WTC11 (cell line): ENCODE measurements around the gene WDFY4. TPM values are rescaled to one million over a fixed set of nuclear protein-coding genes. Genes with fewer than 3 reads are reported as not detected.

Source experiments
- ATAC-seq: fragments of 200-7000 bp; cut with Tn5 transposase; 2 replicates; pipeline ENCODE4 v1.10.0; 2021; ENCODE audit warnings: mild to moderate bottlenecking, moderate library complexity
- CTCF ChIA-PET: fragments of 300-600 bp; sonication (Branson Sonifier 250); formaldehyde crosslinking; loops from one replicate; lab custom pipeline; 2021; ENCODE audit warnings: antibody characterized with exemption; lab: Charles Lee
- POLR2A ChIA-PET: fragments of 350-600 bp; sonication (Branson Sonifier 250); formaldehyde crosslinking; loops from one replicate; lab custom pipeline; 2021; ENCODE audit warnings: antibody characterized with exemption; lab: Charles Lee
- DNase-seq: peaks from one replicate; pipeline ENCODE4 v3.0.0; 2021; ENCODE audit warnings: low spot score
- H3K27ac Mint-ChIP-seq: 2 replicates; pipeline ENCODE4 v1.8.0; 2021; ENCODE audit warnings: mixed read lengths
- H3K27me3 Mint-ChIP-seq: 2 replicates; pipeline ENCODE4 v1.8.0; 2021; ENCODE audit warnings: low read depth, mild to moderate bottlenecking, moderate library complexity, mixed read lengths
- H3K36me3 Mint-ChIP-seq: 2 replicates; pipeline ENCODE4 v1.8.0; 2021; ENCODE audit warnings: mixed read lengths
- H3K4me1 Mint-ChIP-seq: 2 replicates; pipeline ENCODE4 v1.8.0; 2022; ENCODE audit warnings: mixed read lengths
- H3K4me3 Mint-ChIP-seq: 2 replicates; pipeline ENCODE4 v1.8.0; 2021; ENCODE audit warnings: mild to moderate bottlenecking, moderate library complexity, mixed read lengths
- H3K9me3 Mint-ChIP-seq: 2 replicates; pipeline ENCODE4 v1.8.0; 2021; ENCODE audit warnings: mixed read lengths
- ETV6 ChIP-seq: sonication (generic); formaldehyde crosslinking; IDR thresholded peaks from 2 replicates; pipeline ENCODE4 v1.8.1; 2022; ENCODE audit warnings: mild to moderate bottlenecking, missing genetic modification reagents
- GRHL2 ChIP-seq: fragments of 250-450 bp; sonication (Bioruptor Pico); IDR thresholded peaks from 2 replicates; pipeline ENCODE4 v1.8.0; 2022; ENCODE audit warnings: mild to moderate bottlenecking, moderate library complexity; ENCODE audit not compliant: insufficient replicate concordance, severe bottlenecking
- JAZF1 ChIP-seq: fragments of 250-450 bp; sonication (Bioruptor Pico); IDR thresholded peaks from 2 replicates; pipeline ENCODE4 v1.9.0; 2021; ENCODE audit warnings: moderate library complexity, mild to moderate bottlenecking, inconsistent platforms
- JUN ChIP-seq: sonication (generic); formaldehyde crosslinking; IDR thresholded peaks from 2 replicates; pipeline ENCODE4 v1.8.0; 2023; ENCODE audit warnings: mild to moderate bottlenecking, missing genetic modification reagents
- SMAD3 ChIP-seq: sonication (generic); formaldehyde crosslinking; IDR thresholded peaks from 2 replicates; pipeline ENCODE4 v1.8.0; 2022; ENCODE audit warnings: missing genetic modification reagents, mild to moderate bottlenecking, borderline replicate concordance
- SMAD4 ChIP-seq: sonication (generic); formaldehyde crosslinking; IDR thresholded peaks from 2 replicates; pipeline ENCODE4 v1.8.0; 2022; ENCODE audit warnings: mild to moderate bottlenecking, missing genetic modification reagents
- TCF7 ChIP-seq: sonication (generic); formaldehyde crosslinking; IDR thresholded peaks from 2 replicates; pipeline ENCODE4 v1.8.0; 2022; ENCODE audit warnings: mild to moderate bottlenecking, low read depth, missing genetic modification reagents, moderate library complexity
- TEAD4 ChIP-seq: sonication (generic); formaldehyde crosslinking; IDR thresholded peaks from 2 replicates; pipeline ENCODE4 v1.8.0; 2022; ENCODE audit warnings: mild to moderate bottlenecking, missing genetic modification reagents
- ZNF121 ChIP-seq: sonication (generic); formaldehyde crosslinking; IDR thresholded peaks from 2 replicates; pipeline ENCODE4 v1.8.0; 2023; ENCODE audit warnings: missing genetic modification reagents
- ZNF138 ChIP-seq: sonication (generic); formaldehyde crosslinking; conservative IDR thresholded peaks from 2 replicates; pipeline ENCODE4 v1.8.1; 2022; ENCODE audit warnings: mild to moderate bottlenecking, moderate library complexity, missing genetic modification reagents
- ZNF317 ChIP-seq: sonication (generic); formaldehyde crosslinking; IDR thresholded peaks from 2 replicates; pipeline ENCODE4 v1.8.1; 2023; ENCODE audit warnings: low read depth, mild to moderate bottlenecking, moderate library complexity, missing genetic modification reagents, borderline replicate concordance
- ZNF416 ChIP-seq: fragments of 250-450 bp; sonication (Bioruptor Pico); IDR thresholded peaks from 2 replicates; pipeline ENCODE4 v1.9.0; 2021; ENCODE audit warnings: mild to moderate bottlenecking, inconsistent platforms
- total RNA-seq: library from RNA; stranded (reverse); gene quantifications from 3 replicates; pipeline ENCODE4 v1.2.3, GENCODE V29; 2021
- TF ChIP-seq, protein P1 (sequence below): sonication (generic); formaldehyde crosslinking; IDR thresholded peaks from 2 replicates; pipeline ENCODE4 v1.8.1; 2023; ENCODE audit warnings: mild to moderate bottlenecking, missing genetic modification reagents
- TF ChIP-seq, protein P2 (sequence below): sonication (generic); formaldehyde crosslinking; IDR thresholded peaks from 2 replicates; pipeline ENCODE4 v1.8.0; 2023; ENCODE audit warnings: mild to moderate bottlenecking, missing genetic modification reagents
- TF ChIP-seq, protein P3 (sequence below): sonication (generic); formaldehyde crosslinking; IDR thresholded peaks from 2 replicates; pipeline ENCODE4 v1.8.0; 2022; ENCODE audit warnings: mild to moderate bottlenecking, missing genetic modification reagents
- TF ChIP-seq, protein P4 (sequence below): fragments of 250-450 bp; sonication (Bioruptor Pico); IDR thresholded peaks from 2 replicates; pipeline ENCODE4 v1.8.0; 2021; ENCODE audit warnings: mild to moderate bottlenecking
- TF ChIP-seq, protein P5 (sequence below): sonication (generic); formaldehyde crosslinking; IDR thresholded peaks from 2 replicates; pipeline ENCODE4 v1.8.0; 2022; ENCODE audit warnings: missing genetic modification reagents
- TF ChIP-seq, protein P6 (sequence below): sonication (generic); formaldehyde crosslinking; IDR thresholded peaks from 2 replicates; pipeline ENCODE4 v1.8.1; 2023; ENCODE audit warnings: mild to moderate bottlenecking, missing genetic modification reagents
- TF ChIP-seq, protein P7 (sequence below): fragments of 200-600 bp; IDR thresholded peaks from 2 replicates; pipeline ENCODE4 v1.8.0; 2022; ENCODE audit warnings: antibody characterized with exemption

WDFY4 gene
- total RNA-seq, 1 experiment from 2014 or later, result 0.13 TPM

DNA sequence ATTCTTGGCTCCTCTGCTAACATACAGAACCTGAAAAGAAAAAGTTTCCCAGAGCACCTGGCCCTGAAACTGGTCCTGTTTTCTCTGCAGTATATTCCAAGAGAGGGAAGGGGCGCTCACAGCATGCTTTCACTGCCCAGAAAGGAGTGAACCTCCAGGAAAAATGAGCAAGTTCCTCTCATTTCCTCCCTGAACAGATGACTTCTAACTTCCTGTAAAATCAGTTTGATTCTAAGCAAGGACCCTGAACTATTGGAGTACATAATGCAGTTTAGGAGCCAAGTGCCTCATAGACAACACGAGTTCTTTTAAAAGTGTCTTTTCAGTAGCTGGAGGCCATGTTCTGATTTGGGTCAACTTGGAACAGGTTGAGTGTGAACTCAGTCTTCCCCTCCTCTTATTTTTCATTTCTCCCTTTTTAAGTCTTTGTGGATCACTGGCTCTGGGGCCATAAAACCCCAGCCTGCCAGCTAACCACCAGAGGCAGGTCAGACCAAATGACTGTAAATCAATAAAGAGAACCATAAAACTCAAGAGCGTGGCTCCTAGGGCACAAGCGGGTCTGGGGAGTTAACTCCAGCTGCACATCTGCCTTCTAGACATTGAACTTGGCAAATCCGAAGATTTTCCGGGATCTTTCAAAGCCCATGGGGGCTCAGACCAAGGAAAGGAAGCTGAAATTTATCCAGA, 260.9 kb downstream of the WDFY4 start (continued):
- TF ChIP-seq ZNF416 (no peak), ZNF317 (CRISPR knock-in tag) (no peak), JAZF1 (no peak)
- TF ChIP-seq, protein P1, sequence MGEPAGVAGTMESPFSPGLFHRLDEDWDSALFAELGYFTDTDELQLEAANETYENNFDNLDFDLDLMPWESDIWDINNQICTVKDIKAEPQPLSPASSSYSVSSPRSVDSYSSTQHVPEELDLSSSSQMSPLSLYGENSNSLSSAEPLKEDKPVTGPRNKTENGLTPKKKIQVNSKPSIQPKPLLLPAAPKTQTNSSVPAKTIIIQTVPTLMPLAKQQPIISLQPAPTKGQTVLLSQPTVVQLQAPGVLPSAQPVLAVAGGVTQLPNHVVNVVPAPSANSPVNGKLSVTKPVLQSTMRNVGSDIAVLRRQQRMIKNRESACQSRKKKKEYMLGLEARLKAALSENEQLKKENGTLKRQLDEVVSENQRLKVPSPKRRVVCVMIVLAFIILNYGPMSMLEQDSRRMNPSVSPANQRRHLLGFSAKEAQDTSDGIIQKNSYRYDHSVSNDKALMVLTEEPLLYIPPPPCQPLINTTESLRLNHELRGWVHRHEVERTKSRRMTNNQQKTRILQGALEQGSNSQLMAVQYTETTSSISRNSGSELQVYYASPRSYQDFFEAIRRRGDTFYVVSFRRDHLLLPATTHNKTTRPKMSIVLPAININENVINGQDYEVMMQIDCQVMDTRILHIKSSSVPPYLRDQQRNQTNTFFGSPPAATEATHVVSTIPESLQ (CRISPR knock-in tag), result no peak
- TF ChIP-seq, protein P2, sequence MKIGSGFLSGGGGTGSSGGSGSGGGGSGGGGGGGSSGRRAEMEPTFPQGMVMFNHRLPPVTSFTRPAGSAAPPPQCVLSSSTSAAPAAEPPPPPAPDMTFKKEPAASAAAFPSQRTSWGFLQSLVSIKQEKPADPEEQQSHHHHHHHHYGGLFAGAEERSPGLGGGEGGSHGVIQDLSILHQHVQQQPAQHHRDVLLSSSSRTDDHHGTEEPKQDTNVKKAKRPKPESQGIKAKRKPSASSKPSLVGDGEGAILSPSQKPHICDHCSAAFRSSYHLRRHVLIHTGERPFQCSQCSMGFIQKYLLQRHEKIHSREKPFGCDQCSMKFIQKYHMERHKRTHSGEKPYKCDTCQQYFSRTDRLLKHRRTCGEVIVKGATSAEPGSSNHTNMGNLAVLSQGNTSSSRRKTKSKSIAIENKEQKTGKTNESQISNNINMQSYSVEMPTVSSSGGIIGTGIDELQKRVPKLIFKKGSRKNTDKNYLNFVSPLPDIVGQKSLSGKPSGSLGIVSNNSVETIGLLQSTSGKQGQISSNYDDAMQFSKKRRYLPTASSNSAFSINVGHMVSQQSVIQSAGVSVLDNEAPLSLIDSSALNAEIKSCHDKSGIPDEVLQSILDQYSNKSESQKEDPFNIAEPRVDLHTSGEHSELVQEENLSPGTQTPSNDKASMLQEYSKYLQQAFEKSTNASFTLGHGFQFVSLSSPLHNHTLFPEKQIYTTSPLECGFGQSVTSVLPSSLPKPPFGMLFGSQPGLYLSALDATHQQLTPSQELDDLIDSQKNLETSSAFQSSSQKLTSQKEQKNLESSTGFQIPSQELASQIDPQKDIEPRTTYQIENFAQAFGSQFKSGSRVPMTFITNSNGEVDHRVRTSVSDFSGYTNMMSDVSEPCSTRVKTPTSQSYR (CRISPR knock-in tag), result no peak

DNA sequence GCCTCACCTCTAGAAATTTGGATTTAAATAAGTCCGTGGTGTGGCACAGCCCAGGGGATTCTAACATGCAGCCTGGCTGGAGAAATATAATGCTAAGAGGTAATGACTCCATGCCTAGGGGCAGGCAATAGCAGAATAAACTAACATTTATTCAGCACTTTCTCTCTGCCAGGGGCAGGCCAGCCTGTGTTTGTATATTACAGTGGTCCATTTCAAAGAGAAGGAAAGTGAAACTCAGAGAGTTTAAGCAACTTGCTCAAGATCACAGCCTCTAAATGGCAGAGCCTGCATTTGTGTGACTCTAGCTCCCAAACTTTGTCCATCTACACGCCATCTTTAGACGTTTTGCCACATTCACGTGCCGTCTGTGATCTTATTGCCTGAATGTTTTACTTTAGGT, 261.7 kb downstream of the WDFY4 start:
- H3K36me3 Mint-ChIP-seq, result no peaks in the 10 kb centered on the region
- H3K27me3 Mint-ChIP-seq, result no peaks in the 10 kb centered on the region
- ATAC-seq, result no peak
- no peaks in the 10 kb centered on the region for H3K9me3 Mint-ChIP-seq
- DNase-seq, result no peak
- CTCF ChIA-PET, result interaction anchor here (1.0 to 1.4 kb wide), 2 partner anchors 206 to 288 kb away, joined by 3 read pairs; no protein-coding TSS in a partner anchor
- H3K4me3 Mint-ChIP-seq, result no peak overlapping the region
- peaks cover 12% of the 10 kb centered on the region for H3K4me1 Mint-ChIP-seq
- no peak overlapping the region for H3K27ac Mint-ChIP-seq
- POLR2A ChIA-PET, result no interaction called here
- TF ChIP-seq, protein P3, sequence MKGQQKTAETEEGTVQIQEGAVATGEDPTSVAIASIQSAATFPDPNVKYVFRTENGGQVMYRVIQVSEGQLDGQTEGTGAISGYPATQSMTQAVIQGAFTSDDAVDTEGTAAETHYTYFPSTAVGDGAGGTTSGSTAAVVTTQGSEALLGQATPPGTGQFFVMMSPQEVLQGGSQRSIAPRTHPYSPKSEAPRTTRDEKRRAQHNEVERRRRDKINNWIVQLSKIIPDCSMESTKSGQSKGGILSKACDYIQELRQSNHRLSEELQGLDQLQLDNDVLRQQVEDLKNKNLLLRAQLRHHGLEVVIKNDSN (CRISPR knock-in tag), result no peak
- TF ChIP-seq GRHL2 (CRISPR knock-in tag), result no peak
- TF ChIP-seq, protein P4, sequence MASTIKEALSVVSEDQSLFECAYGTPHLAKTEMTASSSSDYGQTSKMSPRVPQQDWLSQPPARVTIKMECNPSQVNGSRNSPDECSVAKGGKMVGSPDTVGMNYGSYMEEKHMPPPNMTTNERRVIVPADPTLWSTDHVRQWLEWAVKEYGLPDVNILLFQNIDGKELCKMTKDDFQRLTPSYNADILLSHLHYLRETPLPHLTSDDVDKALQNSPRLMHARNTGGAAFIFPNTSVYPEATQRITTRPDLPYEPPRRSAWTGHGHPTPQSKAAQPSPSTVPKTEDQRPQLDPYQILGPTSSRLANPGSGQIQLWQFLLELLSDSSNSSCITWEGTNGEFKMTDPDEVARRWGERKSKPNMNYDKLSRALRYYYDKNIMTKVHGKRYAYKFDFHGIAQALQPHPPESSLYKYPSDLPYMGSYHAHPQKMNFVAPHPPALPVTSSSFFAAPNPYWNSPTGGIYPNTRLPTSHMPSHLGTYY (CRISPR knock-in tag), result no peak
- TF ChIP-seq ZNF416, result no peak
- no peak for TF ChIP-seq ZNF138
- TF ChIP-seq TCF7, result no peak
- TF ChIP-seq, protein P5, sequence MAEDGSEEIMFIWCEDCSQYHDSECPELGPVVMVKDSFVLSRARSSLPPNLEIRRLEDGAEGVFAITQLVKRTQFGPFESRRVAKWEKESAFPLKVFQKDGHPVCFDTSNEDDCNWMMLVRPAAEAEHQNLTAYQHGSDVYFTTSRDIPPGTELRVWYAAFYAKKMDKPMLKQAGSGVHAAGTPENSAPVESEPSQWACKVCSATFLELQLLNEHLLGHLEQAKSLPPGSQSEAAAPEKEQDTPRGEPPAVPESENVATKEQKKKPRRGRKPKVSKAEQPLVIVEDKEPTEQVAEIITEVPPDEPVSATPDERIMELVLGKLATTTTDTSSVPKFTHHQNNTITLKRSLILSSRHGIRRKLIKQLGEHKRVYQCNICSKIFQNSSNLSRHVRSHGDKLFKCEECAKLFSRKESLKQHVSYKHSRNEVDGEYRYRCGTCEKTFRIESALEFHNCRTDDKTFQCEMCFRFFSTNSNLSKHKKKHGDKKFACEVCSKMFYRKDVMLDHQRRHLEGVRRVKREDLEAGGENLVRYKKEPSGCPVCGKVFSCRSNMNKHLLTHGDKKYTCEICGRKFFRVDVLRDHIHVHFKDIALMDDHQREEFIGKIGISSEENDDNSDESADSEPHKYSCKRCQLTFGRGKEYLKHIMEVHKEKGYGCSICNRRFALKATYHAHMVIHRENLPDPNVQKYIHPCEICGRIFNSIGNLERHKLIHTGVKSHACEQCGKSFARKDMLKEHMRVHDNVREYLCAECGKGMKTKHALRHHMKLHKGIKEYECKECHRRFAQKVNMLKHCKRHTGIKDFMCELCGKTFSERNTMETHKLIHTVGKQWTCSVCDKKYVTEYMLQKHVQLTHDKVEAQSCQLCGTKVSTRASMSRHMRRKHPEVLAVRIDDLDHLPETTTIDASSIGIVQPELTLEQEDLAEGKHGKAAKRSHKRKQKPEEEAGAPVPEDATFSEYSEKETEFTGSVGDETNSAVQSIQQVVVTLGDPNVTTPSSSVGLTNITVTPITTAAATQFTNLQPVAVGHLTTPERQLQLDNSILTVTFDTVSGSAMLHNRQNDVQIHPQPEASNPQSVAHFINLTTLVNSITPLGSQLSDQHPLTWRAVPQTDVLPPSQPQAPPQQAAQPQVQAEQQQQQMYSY, result no peak
- TF ChIP-seq, protein P6, sequence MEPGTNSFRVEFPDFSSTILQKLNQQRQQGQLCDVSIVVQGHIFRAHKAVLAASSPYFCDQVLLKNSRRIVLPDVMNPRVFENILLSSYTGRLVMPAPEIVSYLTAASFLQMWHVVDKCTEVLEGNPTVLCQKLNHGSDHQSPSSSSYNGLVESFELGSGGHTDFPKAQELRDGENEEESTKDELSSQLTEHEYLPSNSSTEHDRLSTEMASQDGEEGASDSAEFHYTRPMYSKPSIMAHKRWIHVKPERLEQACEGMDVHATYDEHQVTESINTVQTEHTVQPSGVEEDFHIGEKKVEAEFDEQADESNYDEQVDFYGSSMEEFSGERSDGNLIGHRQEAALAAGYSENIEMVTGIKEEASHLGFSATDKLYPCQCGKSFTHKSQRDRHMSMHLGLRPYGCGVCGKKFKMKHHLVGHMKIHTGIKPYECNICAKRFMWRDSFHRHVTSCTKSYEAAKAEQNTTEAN (CRISPR knock-in tag), result no peak
- TF ChIP-seq SMAD3 (CRISPR knock-in tag), result no peak
- TF ChIP-seq, protein P7, sequence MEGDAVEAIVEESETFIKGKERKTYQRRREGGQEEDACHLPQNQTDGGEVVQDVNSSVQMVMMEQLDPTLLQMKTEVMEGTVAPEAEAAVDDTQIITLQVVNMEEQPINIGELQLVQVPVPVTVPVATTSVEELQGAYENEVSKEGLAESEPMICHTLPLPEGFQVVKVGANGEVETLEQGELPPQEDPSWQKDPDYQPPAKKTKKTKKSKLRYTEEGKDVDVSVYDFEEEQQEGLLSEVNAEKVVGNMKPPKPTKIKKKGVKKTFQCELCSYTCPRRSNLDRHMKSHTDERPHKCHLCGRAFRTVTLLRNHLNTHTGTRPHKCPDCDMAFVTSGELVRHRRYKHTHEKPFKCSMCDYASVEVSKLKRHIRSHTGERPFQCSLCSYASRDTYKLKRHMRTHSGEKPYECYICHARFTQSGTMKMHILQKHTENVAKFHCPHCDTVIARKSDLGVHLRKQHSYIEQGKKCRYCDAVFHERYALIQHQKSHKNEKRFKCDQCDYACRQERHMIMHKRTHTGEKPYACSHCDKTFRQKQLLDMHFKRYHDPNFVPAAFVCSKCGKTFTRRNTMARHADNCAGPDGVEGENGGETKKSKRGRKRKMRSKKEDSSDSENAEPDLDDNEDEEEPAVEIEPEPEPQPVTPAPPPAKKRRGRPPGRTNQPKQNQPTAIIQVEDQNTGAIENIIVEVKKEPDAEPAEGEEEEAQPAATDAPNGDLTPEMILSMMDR, result no peak
- no peak for TF ChIP-seq TEAD4 (CRISPR knock-in tag)
- no peak for TF ChIP-seq ZNF121 (CRISPR knock-in tag)
- no peak for TF ChIP-seq ZNF317 (CRISPR knock-in tag)
- TF ChIP-seq JUN (CRISPR knock-in tag), result no peak
- TF ChIP-seq SMAD4 (CRISPR knock-in tag), result no peak
- no peak for TF ChIP-seq ETV6
